Suprapubic skin (tissue), 4 donors: ENCODE results near the gene PEX6. TPM values are rescaled to one million over a fixed set of nuclear protein-coding genes. Genes with fewer than 3 reads are reported as not detected.

Experiments
- DNase-seq, 2 donors: peaks; one replicate each; pipeline ENCODE4 v3.0.0-alpha.2; 2019; ENCODE audit warnings: low spot score in 2 of 2
- H3K27ac ChIP-seq: fragments of 200-600 bp; sonication (generic); one replicate; pipeline ENCODE4 v1.5.1; 2019
- H3K27me3 ChIP-seq: fragments of 200-600 bp; sonication (generic); one replicate; pipeline ENCODE4 v1.5.1; 2019
- H3K36me3 ChIP-seq: fragments of 200-600 bp; sonication (generic); one replicate; pipeline ENCODE4 v1.5.1; 2019
- H3K4me1 ChIP-seq: fragments of 200-600 bp; sonication (generic); one replicate; pipeline ENCODE4 v1.5.1; 2019
- H3K4me3 ChIP-seq: fragments of 200-600 bp; sonication (generic); one replicate; pipeline ENCODE4 v1.5.1; 2019; ENCODE audit warnings: mild to moderate bottlenecking
- H3K9me3 ChIP-seq: fragments of 200-600 bp; sonication (generic); one replicate; pipeline ENCODE4 v1.5.1; 2019
- EP300 ChIP-seq: sonication (generic); formaldehyde crosslinking; IDR thresholded peaks from one replicate; pipeline ENCODE4 v1.6.1; 2017; ENCODE audit warnings: antibody characterized with exemption
- POLR2A ChIP-seq, 2 donors: fragments of 450-650 bp; IDR thresholded peaks; one replicate each; pipeline ENCODE4 v1.6.1; 2017; ENCODE audit warnings: antibody characterized with exemption in 2 of 2, mild to moderate bottlenecking in 2 of 2, moderate library complexity in 2 of 2
- POLR2AphosphoS5 ChIP-seq, 3 donors: sonication (generic); formaldehyde crosslinking; IDR thresholded peaks; one replicate each; pipeline ENCODE4 v1.6.1; 2017; ENCODE audit warnings: antibody characterized with exemption in 3 of 3
- WGBS: methylation state at CpG from one replicate; pipeline ENCODE4 v1.1.5; 2018; 5-methylcytosine and 5-hydroxymethylcytosine counted together
- total RNA-seq, 4 donors: library from RNA; depleted of rRNA; stranded (reverse); fragments of >200 nt; gene quantifications; one replicate each; pipeline ENCODE4 v1.1.0, GENCODE V29; 2016
- TF ChIP-seq, protein P1 (sequence below), 2 donors: fragments of 200-600 bp in 1 of 2; fragments of 450-650 bp in 1 of 2; sonication (generic) in 1 of 2; IDR thresholded peaks; one replicate each; pipeline ENCODE4 v1.5.1; 2016 to 2019; ENCODE audit warnings: antibody characterized with exemption in 2 of 2, mild to moderate bottlenecking in 1 of 2, moderate library complexity in 1 of 2

PEX6 gene
- total RNA-seq, 4 donors from 2014 or later, result 18.6 to 48.0 (median 22.8) TPM

DNA sequence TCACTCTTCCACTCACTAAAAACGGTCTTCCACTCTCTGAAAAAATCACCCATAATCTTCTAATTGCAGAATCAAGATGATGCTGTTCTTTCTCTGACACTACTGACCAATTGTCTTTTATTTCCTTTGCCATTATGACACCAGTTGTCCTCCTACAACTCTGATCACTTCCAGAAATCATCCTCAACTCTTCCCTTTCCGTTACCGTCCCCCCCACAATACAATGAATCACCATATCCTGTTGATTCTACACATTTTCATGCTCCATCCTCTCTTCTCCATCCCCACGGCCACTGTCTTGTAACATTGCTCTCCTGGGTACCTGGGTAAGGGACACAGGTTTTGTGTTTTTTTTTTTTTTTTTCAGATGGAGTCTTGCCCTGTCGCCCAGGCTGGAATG lies 2.9 kb upstream of the PEX6 start:
- no peak overlapping the region for H3K4me3 ChIP-seq
- peaks cover 45% of the 10 kb centered on the region for H3K4me1 ChIP-seq
- H3K36me3 ChIP-seq, result no peaks in the 10 kb centered on the region
- no peaks in the 10 kb centered on the region for H3K9me3 ChIP-seq
- DNase-seq, result no peak
- TF ChIP-seq EP300 (no peak), POLR2A (IDR thresholded peaks at IDR 0.05) (no peak), POLR2AphosphoS5 (IDR thresholded peaks at IDR 0.05) (no peak)
- TF ChIP-seq, protein P1, sequence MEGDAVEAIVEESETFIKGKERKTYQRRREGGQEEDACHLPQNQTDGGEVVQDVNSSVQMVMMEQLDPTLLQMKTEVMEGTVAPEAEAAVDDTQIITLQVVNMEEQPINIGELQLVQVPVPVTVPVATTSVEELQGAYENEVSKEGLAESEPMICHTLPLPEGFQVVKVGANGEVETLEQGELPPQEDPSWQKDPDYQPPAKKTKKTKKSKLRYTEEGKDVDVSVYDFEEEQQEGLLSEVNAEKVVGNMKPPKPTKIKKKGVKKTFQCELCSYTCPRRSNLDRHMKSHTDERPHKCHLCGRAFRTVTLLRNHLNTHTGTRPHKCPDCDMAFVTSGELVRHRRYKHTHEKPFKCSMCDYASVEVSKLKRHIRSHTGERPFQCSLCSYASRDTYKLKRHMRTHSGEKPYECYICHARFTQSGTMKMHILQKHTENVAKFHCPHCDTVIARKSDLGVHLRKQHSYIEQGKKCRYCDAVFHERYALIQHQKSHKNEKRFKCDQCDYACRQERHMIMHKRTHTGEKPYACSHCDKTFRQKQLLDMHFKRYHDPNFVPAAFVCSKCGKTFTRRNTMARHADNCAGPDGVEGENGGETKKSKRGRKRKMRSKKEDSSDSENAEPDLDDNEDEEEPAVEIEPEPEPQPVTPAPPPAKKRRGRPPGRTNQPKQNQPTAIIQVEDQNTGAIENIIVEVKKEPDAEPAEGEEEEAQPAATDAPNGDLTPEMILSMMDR (IDR thresholded peaks at IDR 0.05), result no peak
- H3K27me3 ChIP-seq, result no peaks in the 10 kb centered on the region
- 86% methylated on average over 5 of the region's 5 CpGs for WGBS
- no peak overlapping the region for H3K27ac ChIP-seq

DNA sequence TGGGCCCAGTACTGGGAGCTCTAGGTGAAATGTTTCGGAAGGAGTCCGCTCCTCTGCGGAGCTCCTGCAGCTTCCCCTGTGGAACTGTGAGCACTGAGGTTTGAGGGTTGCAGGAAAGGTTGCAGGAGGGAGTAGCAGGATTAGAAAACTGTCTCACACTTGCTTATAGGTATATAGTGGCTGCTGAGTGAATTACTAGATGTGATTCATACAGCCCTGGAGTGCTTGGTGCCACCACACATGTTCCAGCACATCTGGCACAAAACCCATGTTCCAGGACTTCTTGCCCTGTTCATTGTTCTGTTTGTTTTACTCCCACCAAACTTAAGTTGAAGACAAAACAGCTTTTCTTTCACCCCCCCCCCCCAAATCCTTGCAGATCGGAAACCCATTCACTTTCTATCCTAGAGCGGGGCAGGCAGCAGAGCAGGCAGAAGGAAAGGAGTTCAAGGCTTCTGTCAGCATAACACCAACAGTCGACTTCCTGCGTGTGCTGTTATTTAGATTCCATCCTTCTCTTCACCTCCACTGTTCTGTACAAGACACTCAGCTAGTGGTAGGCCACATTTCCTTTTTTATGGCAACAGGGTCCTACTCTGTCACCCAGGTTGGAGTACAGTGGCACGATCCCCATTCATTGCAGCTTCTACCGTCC lies 669 bp upstream of the PEX6 start:
- Histone ChIP-seq H3K27me3 (no peaks in the 10 kb centered on the region), H3K36me3 (no peaks in the 10 kb centered on the region), H3K4me1 (peaks cover 29% of the 10 kb centered on the region), H3K9me3 (no peaks in the 10 kb centered on the region), H3K4me3 (peak overlapping the region; percentile 72), H3K27ac (peak overlapping the region; percentile 87)
- no peak for TF ChIP-seq POLR2A (IDR thresholded peaks at IDR 0.05)
- TF ChIP-seq, protein P1 (IDR thresholded peaks at IDR 0.05), result no peak
- 36% methylated on average over 9 of the region's 9 CpGs for WGBS
- no peak for DNase-seq

DNA sequence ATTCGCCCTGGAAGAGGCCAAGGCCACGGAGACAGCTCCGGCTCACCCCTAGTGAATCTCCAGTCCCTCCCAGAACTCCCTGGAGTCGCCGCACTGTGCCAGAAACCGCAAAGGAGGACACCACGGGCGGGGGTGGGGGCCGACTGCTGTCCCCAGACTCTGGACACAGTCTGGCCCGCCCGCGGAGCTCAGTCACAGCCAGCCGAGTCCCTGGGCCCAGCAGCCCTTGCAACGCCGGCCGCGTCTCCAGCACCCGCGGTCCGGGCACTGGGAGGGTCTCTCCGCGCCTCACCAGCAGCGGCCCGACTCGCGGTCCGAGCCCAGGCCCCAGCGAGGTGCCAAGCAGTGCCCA lies 518 bp downstream of the PEX6 start:
- no peaks in the 10 kb centered on the region for H3K36me3 ChIP-seq
- no peaks in the 10 kb centered on the region for H3K27me3 ChIP-seq
- H3K4me1 ChIP-seq, result peaks cover 23% of the 10 kb centered on the region
- H3K4me3 ChIP-seq, result peak overlapping the region; percentile 72
- WGBS, result 0% methylated on average over 4 of the region's 28 CpGs
- peak in 1 of 2 donors; percentile 73 for DNase-seq
- no peak for TF ChIP-seq POLR2A (IDR thresholded peaks at IDR 0.05)
- no peak for TF ChIP-seq EP300
- TF ChIP-seq, protein P1 (IDR thresholded peaks at IDR 0.05), result no peak
- TF ChIP-seq POLR2AphosphoS5 (IDR thresholded peaks at IDR 0.05), result no peak
- peak overlapping the region; percentile 87 for H3K27ac ChIP-seq
- H3K9me3 ChIP-seq, result no peaks in the 10 kb centered on the region

DNA sequence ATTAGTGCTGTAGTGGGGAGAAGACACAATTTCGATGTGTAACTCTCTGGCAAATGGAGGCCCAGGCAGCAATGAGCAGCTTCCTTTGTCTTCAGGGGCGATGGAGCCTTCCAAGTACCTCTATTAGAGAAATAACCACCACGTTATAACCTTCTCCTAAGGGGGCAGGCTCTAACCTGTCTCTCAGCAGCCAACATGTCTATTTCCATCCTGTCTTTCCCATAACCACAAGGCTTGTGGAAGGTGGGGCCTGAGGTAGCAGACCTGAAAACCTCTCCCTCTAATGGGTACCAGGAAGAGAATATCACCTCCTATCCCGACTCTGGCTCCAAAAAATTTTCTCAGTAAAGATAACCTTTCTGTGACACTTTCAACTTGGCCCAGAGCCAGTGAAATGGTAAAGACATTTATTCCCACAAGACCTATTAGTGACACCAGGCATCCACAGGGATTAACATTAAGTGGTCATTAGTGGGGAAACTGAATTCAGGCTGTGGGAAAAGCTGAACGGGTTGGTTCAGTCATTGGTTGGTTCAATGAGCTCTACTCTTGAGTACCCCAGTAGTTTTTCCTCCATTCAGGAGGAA lies 4.0 kb downstream of the PEX6 start:
- WGBS, result 68% methylated on average over 5 of the region's 5 CpGs
- Histone ChIP-seq H3K27ac (no peak overlapping the region), H3K27me3 (no peaks in the 10 kb centered on the region), H3K4me3 (no peak overlapping the region), H3K9me3 (no peaks in the 10 kb centered on the region), H3K36me3 (no peaks in the 10 kb centered on the region), H3K4me1 (peaks cover 19% of the 10 kb centered on the region)
- DNase-seq, result no peak
- TF ChIP-seq POLR2AphosphoS5 (IDR thresholded peaks at IDR 0.05), result no peak
- no peak for TF ChIP-seq EP300
- no peak for TF ChIP-seq POLR2A (IDR thresholded peaks at IDR 0.05)
- TF ChIP-seq, protein P1 (IDR thresholded peaks at IDR 0.05), result no peak

DNA sequence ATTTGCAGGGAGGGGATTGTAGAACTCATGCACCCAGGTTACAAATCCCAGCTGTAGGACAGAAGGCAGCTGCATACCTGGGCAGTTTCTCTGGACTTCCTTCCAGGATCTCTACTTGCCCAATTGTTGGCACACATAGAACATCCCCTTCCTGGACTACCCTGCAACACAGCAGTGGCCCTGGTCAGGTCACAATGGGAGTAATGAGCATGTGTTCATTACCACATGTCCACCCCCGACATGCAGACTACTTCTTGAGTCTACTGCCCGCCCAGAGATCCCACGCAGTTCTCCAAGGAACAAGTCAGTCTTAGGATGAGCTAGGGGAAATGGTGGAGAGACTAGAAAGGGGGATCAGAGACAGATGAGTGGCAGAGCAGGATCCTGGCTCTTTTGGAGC lies 5.1 kb downstream of the PEX6 start:
- DNase-seq, result no peak
- no peaks in the 10 kb centered on the region for H3K9me3 ChIP-seq
- peaks cover under 1% of the 10 kb centered on the region for H3K36me3 ChIP-seq
- TF ChIP-seq POLR2A (IDR thresholded peaks at IDR 0.05), result no peak
- H3K27ac ChIP-seq, result no peak overlapping the region
- no peaks in the 10 kb centered on the region for H3K27me3 ChIP-seq
- 84% methylated on average over 3 of the region's 3 CpGs for WGBS
- no peak overlapping the region for H3K4me3 ChIP-seq
- peaks cover 12% of the 10 kb centered on the region for H3K4me1 ChIP-seq
